ENCODE data around the gene CYP3A7. TPM values are rescaled to one million over a fixed set of nuclear protein-coding genes. Genes with fewer than 3 reads are reported as not detected.
"Not testable (repeated sequence)": the region's sequence is repeated elsewhere in the genome, so short reads cannot be mapped to it uniquely, and the experiment has no call there.

The CYP3A7 gene
- total and polyA plus RNA-seq, 9 of the 15 experiments (the other 6 are each of a cell fraction or from before 2014, with no cell fraction given): 0.20 TPM; not detected in 8

DNA sequence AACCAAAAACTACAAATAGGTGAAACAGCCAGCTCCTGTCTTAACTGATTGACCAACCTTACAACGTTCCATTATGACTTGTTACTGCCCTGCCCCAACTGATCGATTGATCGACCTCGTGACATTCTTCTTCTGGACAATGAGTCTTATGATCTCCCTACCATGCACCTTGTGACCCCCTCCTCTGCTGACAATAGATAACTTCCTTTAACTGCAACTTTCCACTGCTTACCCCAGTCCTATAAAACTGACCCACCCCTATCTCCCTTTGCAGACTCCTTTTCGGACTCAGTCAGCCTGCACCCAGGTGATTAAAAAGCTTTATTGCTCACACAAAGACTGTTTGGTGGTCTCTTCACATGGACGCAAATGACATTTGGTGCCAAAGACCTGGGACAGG is 11.8 kb downstream of the CYP3A7 start:
- ATAC-seq (peak; percentile 70), DNase-seq (ENCODE audit: extremely low read depth in 1 of 4, low spot score in 3 of 4) (peak; percentile 49 to 74 (median 51))
- H3K27me3 ChIP-seq (ENCODE audit: control insufficient read depth in 2 of 2, insufficient read depth in 2 of 2, low read length in 2 of 2); in situ Hi-C loops (cut with MboI); H4K20me1 ChIP-seq (replicated peaks; ENCODE audit: control insufficient read depth, insufficient read depth, low read length); H3K36me3 ChIP-seq (ENCODE audit: control insufficient read depth, insufficient read depth, low read length); BruUV-seq (replicated peaks); H3K79me2 ChIP-seq (ENCODE audit: control insufficient read depth, insufficient read depth, low read length); CTCF ChIA-PET (ENCODE audit: low intra/inter-chr PET ratio); H3K9me3 ChIP-seq (replicated peaks; ENCODE audit: control insufficient read depth, insufficient read depth, low read depth, low read length); intact Hi-C loops (cut with micrococcal nuclease); FAIRE-seq; H3K27ac ChIP-seq (ENCODE audit: extremely low read depth, low read depth, low read length); H3K4me3 ChIP-seq; H3K9ac ChIP-seq (ENCODE audit: insufficient read depth in 1 of 2, low read depth in 2 of 2, low read length in 2 of 2); H3K4me1 ChIP-seq (replicated peaks in 1 of 2; ENCODE audit: control insufficient read depth in 2 of 2, insufficient read depth in 2 of 2, low read length in 2 of 2); H3K9me1 ChIP-seq (ENCODE audit: control insufficient read depth, insufficient read depth, low read length); TF ChIP-seq TOE1 (CRISPR knock-in tag; IDR thresholded peaks at IDR 0.05; ENCODE audit: borderline replicate concordance, low read depth): not testable (repeated sequence)
- POLR2A ChIA-PET: interaction anchor here (1.3 kb wide), 1 partner anchor 17 kb away, joined by 3 read pairs; no protein-coding TSS in a partner anchor
- Histone ChIP-seq H3K4me2 (ENCODE audit: insufficient read depth, low read length) (peak overlapping the region; percentile 56), H2AFZ (ENCODE audit: low read depth, low read length) (peak overlapping the region; percentile 56)
- 2% methylated on average over 6 of the region's 6 CpGs for WGBS (ENCODE audit: insufficient coverage, low coverage, missing lambda C conversion rate)
- peak; percentile 83 for TF ChIP-seq NFIC (IDR thresholded peaks at IDR 0.05)
- 0 out of 2 replicates have a peak, but pooled peaks have one; percentile 29 for TF ChIP-seq DMBX1 (CRISPR knock-in tag; IDR thresholded peaks at IDR 0.05; ENCODE audit: borderline replicate concordance)
- TF ChIP-seq SMARCA4 (IDR thresholded peaks at IDR 0.05): peak; percentile 80
- TF ChIP-seq, protein P1, sequence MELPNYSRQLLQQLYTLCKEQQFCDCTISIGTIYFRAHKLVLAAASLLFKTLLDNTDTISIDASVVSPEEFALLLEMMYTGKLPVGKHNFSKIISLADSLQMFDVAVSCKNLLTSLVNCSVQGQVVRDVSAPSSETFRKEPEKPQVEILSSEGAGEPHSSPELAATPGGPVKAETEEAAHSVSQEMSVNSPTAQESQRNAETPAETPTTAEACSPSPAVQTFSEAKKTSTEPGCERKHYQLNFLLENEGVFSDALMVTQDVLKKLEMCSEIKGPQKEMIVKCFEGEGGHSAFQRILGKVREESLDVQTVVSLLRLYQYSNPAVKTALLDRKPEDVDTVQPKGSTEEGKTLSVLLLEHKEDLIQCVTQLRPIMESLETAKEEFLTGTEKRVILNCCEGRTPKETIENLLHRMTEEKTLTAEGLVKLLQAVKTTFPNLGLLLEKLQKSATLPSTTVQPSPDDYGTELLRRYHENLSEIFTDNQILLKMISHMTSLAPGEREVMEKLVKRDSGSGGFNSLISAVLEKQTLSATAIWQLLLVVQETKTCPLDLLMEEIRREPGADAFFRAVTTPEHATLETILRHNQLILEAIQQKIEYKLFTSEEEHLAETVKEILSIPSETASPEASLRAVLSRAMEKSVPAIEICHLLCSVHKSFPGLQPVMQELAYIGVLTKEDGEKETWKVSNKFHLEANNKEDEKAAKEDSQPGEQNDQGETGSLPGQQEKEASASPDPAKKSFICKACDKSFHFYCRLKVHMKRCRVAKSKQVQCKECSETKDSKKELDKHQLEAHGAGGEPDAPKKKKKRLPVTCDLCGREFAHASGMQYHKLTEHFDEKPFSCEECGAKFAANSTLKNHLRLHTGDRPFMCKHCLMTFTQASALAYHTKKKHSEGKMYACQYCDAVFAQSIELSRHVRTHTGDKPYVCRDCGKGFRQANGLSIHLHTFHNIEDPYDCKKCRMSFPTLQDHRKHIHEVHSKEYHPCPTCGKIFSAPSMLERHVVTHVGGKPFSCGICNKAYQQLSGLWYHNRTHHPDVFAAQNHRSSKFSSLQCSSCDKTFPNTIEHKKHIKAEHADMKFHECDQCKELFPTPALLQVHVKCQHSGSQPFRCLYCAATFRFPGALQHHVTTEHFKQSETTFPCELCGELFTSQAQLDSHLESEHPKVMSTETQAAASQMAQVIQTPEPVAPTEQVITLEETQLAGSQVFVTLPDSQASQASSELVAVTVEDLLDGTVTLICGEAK (IDR thresholded peaks at IDR 0.05): peak; percentile 63
- TF ChIP-seq, protein P1 (CRISPR knock-in tag; IDR thresholded peaks at IDR 0.05): not testable (repeated sequence)
- peak; percentile 80 for TF ChIP-seq TOE1 (IDR thresholded peaks at IDR 0.05; ENCODE audit: borderline replicate concordance)
- TF ChIP-seq SMARCE1 (IDR thresholded peaks at IDR 0.05): peak; percentile 53; the same call in 1 of the 2 replicates
- peak; percentile 95 for TF ChIP-seq CBFA2T2 (conservative IDR thresholded peaks at IDR 0.05)
- 0 out of 2 replicates have a peak, but pooled peaks have one; percentile 28 for TF ChIP-seq SMARCC2 (IDR thresholded peaks at IDR 0.05; ENCODE audit: low read depth)
- TF ChIP-seq ZEB2 (IDR thresholded peaks at IDR 0.05): 0 out of 2 replicates have a peak, but pooled peaks have one; percentile 40
- TF ChIP-seq NCOR1 (IDR thresholded peaks at IDR 0.05): peak; percentile 93
- peak; percentile 33; the same call in 1 of the 2 replicates for TF ChIP-seq BCOR (IDR thresholded peaks at IDR 0.05)
- TF ChIP-seq TRIM24 (IDR thresholded peaks at IDR 0.05): peak; percentile 88 to 91
- peak; percentile 67 for TF ChIP-seq EHMT2 (IDR thresholded peaks at IDR 0.05)
- 0 out of 2 replicates have a peak, but pooled peaks have one; percentile 36 for TF ChIP-seq ZNF583 (CRISPR knock-in tag; IDR thresholded peaks at IDR 0.05)
- peak; percentile 91 for TF ChIP-seq DPF2 (IDR thresholded peaks at IDR 0.05)
- TF ChIP-seq SOX6 (IDR thresholded peaks at IDR 0.05): peak; percentile 81
